Measurements from ENCODE around the gene KLHL3.

KLHL3 gene

GRCh38 chr5:137603356-137603755, 132.5 kb downstream of the KLHL3 start:
- no peak for TF ChIP-seq CTCF (IDR thresholded peaks at IDR 0.05; ENCODE audit: control insufficient read depth, extremely low read depth, insufficient read depth)
- DNase-seq (ENCODE audit: low read depth) = no peak
- no peak overlapping the region for H3K4me3 ChIP-seq (ENCODE audit: low read depth, low read length)

- DNase-seq (ENCODE audit: low read depth) = no peak
- H3K4me3 ChIP-seq (ENCODE audit: low read depth, low read length) = no peak overlapping the region
- TF ChIP-seq CTCF (IDR thresholded peaks at IDR 0.05; ENCODE audit: control insufficient read depth, extremely low read depth, insufficient read depth) = no peak
These were observed 133.1 kb downstream of the KLHL3 start for GRCh38 chr5:137602721-137603273.

- DNase-seq (ENCODE audit: low read depth) = no peak
- H3K4me3 ChIP-seq (ENCODE audit: low read depth, low read length) = no peak overlapping the region
- no peak for TF ChIP-seq CTCF (IDR thresholded peaks at IDR 0.05; ENCODE audit: control insufficient read depth, extremely low read depth, insufficient read depth)
These were observed 135.0 kb downstream of the KLHL3 start for GRCh38 chr5:137600721-137601360.

- no peak overlapping the region for H3K4me3 ChIP-seq (ENCODE audit: low read depth, low read length)
- no peak for TF ChIP-seq CTCF (IDR thresholded peaks at IDR 0.05; ENCODE audit: control insufficient read depth, extremely low read depth, insufficient read depth)
- no peak for DNase-seq (ENCODE audit: low read depth)
These were observed 136.4 kb downstream of the KLHL3 start for GRCh38 chr5:137599457-137599856.

GRCh38 chr5:137598399-137598798, 137.5 kb downstream of the KLHL3 start:
- no peak overlapping the region for H3K4me3 ChIP-seq (ENCODE audit: low read depth, low read length)
- no peak for DNase-seq (ENCODE audit: low read depth)
- no peak for TF ChIP-seq CTCF (IDR thresholded peaks at IDR 0.05; ENCODE audit: control insufficient read depth, extremely low read depth, insufficient read depth)

GRCh38 chr5:137596941-137597340, 138.9 kb downstream of the KLHL3 start:
- DNase-seq (ENCODE audit: low read depth) = no peak
- TF ChIP-seq CTCF (IDR thresholded peaks at IDR 0.05; ENCODE audit: control insufficient read depth, extremely low read depth, insufficient read depth) = no peak
- H3K4me3 ChIP-seq (ENCODE audit: low read depth, low read length) = no peak overlapping the region
